Measurements from ENCODE around the gene MICAL3.

The MICAL3 gene

DNA sequence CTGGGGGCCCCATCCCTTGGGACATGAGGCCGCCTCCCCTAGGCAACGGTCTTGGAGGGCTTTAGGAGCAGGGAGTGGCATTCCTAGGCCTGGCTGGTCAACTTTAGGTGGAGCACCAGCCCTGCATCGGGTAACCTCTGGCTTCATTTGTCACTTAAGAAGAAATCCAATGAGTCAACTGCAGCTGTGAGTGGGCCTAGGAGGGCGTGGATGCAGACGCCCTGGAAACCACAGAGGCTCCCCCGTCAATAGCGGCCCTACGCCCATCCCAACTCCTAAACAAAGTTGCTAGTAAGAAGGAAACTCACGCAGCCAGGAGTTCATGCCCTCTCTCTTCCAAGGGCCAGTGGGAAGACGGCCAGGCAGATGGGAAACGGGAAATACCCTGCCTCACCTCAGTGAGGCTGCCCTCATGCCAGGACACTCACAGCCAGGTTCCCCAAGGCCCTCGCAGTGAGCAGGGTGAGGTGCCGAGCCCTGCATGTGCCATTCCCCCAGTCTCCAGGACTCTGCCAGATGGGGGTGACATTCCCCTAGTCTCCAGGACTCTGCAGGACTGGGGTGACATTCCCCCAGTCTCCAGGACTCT lies 270.9 kb downstream of the MICAL3 start:
- no peak for DNase-seq (ENCODE audit: low spot score)

DNA sequence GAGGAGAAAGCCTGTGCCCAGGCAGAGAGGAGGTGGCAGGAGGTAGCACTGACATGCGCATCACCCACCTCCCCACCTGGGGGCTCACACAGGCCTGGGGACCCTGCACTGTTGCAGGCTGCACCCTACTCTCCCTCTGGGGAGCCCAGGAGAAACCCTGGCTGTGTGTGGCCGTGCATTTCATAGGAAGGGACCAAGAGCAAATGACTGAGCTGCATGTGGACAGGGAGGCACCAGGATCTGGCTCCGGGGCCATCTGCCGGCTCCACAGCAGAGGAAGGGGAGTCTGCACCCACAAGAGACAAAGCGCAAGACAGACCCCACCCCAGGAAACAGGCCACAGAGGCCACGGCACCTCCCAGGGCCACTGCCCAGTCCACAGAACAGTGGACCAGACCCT lies 272.8 kb downstream of the MICAL3 start:
- no peak for DNase-seq (ENCODE audit: low spot score)

DNA sequence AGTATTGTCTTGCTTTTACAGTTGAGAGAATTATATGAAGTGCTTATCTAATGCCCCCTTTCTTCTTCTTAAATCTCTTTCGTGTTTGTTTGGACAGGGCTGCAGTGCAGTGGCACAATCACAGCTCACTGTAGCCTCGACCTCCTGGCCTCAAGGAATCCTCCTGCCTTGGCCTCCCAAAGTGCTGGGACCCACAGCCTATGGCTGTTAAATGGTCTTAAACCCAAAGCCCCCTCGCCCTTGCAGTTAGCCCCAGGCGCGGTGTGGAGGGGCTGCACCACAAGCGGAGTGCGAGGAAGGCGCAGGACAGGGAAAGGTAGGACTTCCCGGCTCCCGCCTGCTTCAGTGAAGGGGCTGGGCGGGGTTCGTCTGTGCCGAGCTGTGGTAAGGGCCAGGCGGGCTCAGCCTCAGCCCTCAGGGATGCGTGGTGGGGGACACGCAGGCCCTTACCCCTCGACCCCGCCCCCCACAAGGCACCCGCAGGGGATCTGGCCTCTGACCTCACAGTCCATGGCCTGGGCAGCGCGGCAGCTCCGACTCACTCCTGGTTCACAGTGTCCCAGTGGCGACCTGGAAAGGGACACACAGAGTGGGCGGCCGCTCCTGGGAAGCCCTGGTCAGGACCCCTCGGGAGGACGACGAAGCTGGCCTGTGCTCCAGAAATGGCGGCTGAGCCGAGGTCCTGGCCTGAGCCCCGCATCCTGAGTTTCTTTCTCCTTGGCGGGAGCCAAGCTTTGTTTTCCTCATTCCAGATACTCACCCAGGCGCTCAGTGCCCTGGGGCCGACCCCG lies 274.6 kb downstream of the MICAL3 start:
- DNase-seq (ENCODE audit: low spot score) = no peak

DNA sequence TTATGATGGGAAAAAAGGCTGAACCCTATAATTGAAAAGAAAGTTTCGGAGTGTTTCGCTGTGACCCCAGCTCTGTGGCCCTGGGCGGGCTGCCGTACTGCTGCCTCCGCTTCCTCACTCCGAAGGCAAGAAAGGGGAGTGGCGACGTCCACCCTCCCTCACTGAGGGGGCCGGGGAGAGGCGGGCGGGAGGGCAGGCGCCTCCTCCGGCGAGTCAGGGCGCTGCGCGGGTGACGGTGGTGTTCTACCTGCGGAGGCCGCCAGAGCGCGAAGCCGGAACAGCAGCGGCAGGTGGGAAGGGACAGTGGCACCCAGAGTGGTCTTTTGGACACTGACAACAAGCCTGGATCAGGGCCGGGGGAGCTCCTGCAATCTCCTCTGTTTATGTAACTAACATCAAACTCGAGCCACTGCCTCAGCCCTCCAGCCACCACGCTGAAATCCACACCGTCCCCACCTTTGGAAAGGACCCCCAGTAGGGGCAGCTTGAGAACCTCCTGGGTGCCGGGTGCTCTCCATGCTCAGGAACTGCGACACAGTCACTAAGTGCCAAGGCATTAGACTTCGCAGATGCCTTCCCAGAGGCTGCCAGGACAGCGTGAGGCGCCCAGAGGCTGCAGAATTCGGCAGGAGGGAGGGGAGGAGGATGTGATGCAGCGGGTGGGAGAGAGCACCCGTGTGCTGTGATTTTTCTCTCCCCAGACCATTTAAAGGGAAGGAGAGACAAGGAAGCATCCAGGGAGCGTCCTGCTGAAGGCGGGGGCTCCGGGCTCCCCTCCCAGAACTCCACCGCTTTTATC lies 275.6 kb downstream of the MICAL3 start:
- DNase-seq (ENCODE audit: low spot score) = no peak

DNA sequence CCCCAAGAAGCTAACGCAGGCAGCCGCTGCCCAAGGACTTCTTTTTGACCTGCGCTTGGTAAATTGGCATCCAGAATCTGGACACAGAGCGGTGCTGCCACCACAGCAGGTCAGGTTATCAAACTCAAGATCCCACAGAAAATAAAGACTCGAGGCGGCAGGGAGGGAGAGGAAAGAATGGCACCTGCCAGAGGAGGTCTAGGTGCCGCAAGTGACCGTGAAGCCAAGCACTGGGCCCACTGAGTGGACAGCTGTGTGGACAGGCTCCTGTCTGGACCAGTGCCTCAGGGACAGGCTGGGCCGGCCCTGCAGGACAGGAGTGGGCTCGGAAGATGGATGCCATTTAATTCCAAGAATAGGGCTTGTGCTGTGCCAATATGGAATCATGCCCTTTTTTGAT lies 277.4 kb downstream of the MICAL3 start:
- no peak for DNase-seq (ENCODE audit: low spot score)

DNA sequence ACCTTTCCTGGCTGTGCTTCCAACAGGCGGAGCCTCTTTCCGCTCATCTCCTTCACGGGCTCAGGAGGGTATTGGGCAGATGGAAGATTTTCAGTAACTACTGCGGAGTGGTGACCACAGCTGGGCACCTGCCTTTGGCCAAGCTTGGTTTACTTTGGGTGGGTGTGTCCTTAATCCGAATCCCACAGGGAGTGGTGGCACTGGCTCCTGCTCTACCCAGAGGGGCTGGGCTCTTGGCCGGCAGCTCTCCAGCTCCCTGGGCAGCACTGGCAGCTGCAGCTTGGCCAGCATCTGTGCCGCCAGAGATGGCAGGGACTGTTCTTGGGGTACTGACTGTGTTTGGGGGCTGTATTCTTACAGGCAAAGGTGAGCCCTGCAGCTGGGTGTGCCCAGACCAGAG lies 279.9 kb downstream of the MICAL3 start:
- DNase-seq (ENCODE audit: low spot score) = no peak

DNA sequence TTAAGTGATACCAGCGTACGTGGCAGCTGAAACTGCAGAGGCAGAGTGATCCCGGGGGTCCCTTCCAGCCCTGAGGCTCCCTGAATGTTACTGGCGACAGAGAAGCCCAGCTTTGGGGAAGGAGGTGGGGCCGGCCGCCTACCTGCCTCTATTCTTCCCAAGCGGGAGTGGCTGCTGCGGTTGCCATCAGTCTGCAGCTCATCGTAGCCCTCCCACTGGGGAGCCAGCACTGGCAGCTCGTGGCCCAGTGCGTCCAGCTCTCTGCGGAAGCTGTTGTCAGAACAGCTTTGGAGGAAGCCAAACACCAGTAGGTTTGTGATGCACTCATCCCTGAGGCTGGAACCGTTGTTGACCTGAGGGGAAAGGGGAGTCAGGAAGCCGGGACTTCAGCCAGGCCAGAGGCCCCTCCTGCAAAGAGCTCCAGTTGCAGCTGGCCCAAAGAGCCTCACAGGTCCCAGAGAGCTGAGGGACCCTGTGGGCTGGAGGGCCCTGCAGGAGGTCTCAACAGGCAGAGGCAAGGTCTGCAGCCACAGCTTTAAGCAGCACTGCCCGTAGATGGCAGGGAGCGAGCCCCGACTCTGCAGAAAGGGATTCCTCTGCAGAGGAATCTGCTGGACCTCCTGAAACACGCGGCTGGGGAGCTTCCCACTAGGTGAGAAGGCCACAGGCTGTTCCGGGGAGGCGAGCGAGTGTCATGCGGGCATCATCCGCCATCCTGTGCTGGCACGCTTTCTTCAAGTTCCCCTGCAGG lies 280.5 kb downstream of the MICAL3 start:
- DNase-seq (ENCODE audit: low spot score) = no peak

DNA sequence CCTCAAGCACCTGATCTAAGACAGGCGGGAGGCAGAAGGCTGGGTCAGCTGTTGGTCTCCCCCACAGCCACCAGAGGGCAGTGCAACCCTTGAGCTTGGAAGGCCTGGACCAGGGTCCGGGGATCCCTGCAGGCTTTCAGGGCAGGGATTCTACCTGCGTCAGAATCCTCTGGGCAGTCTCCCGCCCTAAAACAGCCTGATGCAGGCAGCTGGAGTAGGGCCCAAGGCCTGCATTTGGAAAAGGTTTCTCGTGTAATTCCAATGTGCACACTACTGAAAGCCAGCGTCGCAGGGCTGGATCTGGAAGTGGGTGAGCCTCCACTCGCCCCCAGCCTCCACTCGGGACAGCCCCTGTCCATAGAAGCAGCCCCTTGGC lies 281.8 kb downstream of the MICAL3 start:
- DNase-seq (ENCODE audit: low spot score) = peak; percentile 91

DNA sequence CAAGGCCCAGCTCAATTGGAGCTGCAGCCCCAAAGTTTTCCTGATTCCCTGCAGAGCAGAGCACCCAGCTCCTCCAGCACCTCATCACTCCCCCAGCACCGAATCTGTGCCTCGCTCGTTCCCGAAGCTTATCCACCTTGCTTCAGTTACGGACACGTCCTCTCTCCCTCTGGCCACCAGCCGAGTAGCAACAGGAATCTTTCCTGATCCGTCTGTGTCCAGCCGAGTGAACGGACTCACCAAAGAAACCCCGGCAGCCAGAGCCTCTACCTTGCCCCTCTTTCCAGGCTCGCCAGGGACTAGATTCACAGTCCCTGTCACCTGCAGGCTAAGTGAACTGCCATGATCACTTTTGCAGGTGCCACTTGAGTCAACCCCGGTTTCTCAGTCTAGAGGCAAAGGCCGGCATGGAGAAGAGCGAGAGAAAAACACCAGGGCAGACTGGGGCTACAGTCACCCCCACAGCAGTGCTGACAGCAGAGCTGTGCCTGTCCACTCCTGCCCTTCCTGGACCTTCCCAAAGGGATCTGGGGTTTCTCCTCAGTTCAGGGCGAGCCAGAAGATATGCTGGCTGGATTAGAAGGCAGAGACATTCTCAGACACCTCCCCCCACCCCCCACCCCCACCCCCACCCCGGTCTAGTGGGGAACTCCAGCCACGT lies 282.4 kb downstream of the MICAL3 start:
- no peak for DNase-seq (ENCODE audit: low spot score)

DNA sequence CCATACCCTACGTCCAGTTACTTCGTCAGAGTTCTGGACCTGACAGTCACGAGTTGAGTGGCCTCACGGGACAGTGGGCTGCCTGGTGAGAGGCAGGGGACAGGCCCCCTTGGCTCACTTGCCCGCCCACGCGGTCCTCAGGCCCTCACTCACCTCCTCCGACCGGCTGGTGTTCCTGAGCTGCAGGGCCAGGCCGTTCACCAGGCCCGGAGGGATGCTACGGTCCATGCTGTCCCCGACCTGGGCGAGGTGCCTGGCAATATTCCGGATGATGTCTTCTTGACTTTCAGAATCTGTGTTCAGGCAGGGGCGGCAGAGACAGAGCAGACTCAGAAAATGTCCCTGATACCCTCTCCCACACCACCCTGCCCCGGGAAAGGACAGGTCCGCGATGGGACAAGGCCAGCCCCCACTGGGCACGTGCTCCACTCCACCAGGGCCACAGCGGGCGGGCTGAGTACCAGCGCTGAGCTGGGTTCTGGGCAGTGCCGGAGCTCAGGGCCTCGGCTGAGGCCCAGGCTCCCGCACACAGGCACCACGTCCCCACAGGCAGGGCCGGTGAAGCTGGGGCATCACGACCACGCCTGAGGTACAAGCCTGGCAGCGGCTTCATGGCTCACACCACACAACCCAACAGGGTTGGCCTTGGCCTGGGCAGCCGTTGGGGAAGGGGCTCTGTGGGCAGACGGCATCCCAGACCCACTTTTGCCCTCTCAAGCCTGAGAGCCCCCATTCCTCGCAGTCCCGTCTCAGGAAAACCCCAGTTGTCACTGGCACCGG lies 285.0 kb downstream of the MICAL3 start:
- DNase-seq (ENCODE audit: low spot score) = no peak

DNA sequence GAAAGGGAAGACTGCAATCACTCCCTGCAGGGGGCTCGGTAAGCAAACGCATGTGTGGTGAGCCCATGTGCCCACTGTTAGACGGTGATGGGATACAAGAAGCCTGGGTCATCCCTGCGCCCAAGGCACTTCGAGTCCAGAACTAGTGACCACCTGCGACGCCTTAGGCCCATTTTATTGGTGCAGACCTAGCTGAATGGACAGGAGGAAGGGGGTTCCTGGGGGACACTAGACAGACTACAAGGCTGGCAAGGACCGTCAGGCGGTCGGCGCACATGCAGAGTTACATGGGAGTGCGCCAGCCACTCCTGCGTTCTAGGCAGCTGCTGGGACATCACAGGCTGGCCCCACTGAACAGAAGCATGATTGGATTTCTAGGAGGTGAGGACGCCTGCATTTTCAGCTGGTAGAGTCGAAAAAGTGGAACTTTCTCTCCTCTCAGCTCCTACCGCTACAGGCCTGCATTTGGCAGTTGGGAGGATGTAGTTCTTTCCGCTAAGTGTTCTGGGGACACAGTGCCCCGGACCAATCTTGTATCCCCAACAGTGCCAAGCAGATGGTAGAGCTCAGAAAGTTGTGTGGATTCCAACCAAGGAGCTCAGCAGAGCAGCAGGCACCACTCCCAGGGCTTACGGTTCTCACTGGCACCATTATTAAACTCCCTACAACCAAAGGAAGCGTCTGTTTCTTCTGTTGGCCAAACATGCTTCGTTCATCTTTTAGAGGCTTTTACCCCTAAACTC lies 285.8 kb downstream of the MICAL3 start:
- DNase-seq (ENCODE audit: low spot score) = no peak
